ENCODE measurements around the gene KRT7. TPM values are rescaled to one million over a fixed set of nuclear protein-coding genes. Genes with fewer than 3 reads are reported as not detected.

KRT7 gene
- total RNA-seq, 1 experiment from 2014 or later: 10.0 TPM

DNA sequence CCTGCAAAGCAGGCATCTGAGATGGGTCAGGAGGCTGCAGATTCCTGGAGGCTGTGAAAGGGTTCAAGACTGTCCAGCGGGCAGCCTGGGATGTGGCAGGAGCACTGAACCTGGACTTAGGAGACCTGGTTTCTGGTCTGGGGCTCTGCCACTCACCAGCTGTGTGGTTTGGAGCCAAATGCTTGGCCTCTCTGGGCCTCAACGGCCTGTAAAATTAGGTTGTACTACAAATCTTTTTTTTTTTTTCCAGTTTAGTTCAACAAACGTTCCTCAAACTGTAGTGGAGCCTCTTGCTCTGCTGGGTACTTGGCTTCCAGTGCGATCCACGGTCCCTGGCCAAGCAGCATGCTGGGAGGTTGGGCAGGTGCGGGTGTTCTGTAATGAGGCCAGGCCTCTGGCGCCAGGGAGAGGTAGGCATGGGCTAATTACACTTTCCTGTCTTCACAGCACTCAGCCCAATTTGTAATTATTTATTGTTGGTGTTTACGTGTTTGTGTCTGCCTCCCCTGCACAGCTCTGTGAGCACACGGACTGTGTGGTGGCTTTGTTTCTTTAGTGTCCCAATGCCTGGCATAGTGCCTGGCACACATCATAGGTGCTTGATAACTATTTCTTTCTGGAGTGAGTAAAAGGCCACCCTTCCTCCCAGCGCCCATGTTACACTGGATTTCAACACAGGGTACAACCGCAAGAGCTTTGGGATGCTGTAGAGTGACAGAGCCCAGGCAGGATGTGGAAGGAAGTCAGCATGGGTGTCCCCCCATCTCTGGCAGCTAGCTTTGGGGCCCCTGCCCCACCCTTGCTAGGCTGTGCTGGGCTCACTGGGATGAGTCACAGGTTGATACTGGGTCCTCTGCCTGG is 35.4 kb upstream of the KRT7 start:
- Histone ChIP-seq H3K79me2 (ENCODE audit: insufficient read depth, low read length) (no peaks in the 10 kb centered on the region), H3K14ac (ENCODE audit: insufficient read depth, low read length) (no peak overlapping the region; the same call in 1 of the 2 replicates), H3K4ac (ENCODE audit: low read depth, low read length) (no peak overlapping the region), H3K23ac (ENCODE audit: insufficient read length, low read depth, low read length) (no peak overlapping the region), H3T11ph (ENCODE audit: low read length) (no peak overlapping the region), H3K9me3 (ENCODE audit: control insufficient read depth, low read depth, low read length) (no peaks in the 10 kb centered on the region), H2BK15ac (ENCODE audit: low read depth, low read length) (no peak overlapping the region), H3K18ac (ENCODE audit: insufficient read length, low read depth, low read length) (no peak overlapping the region), H3K79me1 (ENCODE audit: insufficient read depth, low read depth, low read length, poor library complexity, severe bottlenecking) (no peaks in the 10 kb centered on the region), H3K4me1 (ENCODE audit: insufficient read depth, low read length) (peaks cover 2% of the 10 kb centered on the region; the same call in 1 of the 2 replicates), H2BK12ac (ENCODE audit: insufficient read length, low read depth, low read length) (no peak overlapping the region), H2BK5ac (ENCODE audit: insufficient read length, low read length) (no peak overlapping the region), H4K20me1 (ENCODE audit: control insufficient read depth, insufficient read depth, insufficient read length) (no peaks in the 10 kb centered on the region), H2AFZ (ENCODE audit: low read length) (no peak overlapping the region), H4K8ac (replicated peaks; ENCODE audit: insufficient read length, low read depth, low read length) (no peak overlapping the region), H4K91ac (ENCODE audit: insufficient read length, low read depth, low read length) (no peak overlapping the region), H2BK120ac (ENCODE audit: low read depth, low read length, poor library complexity, severe bottlenecking) (no peak overlapping the region), H3K4me2 (ENCODE audit: insufficient read depth, insufficient read length, low read length) (no peak overlapping the region), H3K23me2 (ENCODE audit: insufficient read length, low read depth, low read length, poor library complexity, severe bottlenecking) (no peaks in the 10 kb centered on the region), H3K9ac (ENCODE audit: extremely low read depth, insufficient read length, low read length) (no peak overlapping the region), H4K5ac (ENCODE audit: insufficient read length, low read depth, low read length) (no peak overlapping the region), H2BK20ac (ENCODE audit: low read depth, low read length, poor library complexity, severe bottlenecking) (no peak overlapping the region), H2AK5ac (ENCODE audit: insufficient read length, low read length) (no peak overlapping the region), H3K27me3 (ENCODE audit: insufficient read depth, low read length) (no peaks in the 10 kb centered on the region), H3K27ac (ENCODE audit: insufficient read length, low read depth, low read length) (no peak overlapping the region), H3K56ac (ENCODE audit: insufficient read length, low read depth, low read length) (no peak overlapping the region)
- Mint-ChIP-seq H3K27ac (peak overlapping the region in 1 of 3 experiments; percentile 48; a peak in 1 of 7 replicates), H3K36me3 (ENCODE audit: insufficient read depth in 1 of 3, low read depth in 3 of 3) (no peaks in the 10 kb centered on the region; a peak in 1 of 7 replicates), H3K27me3 (ENCODE audit: low read depth) (peaks cover 1% of the 10 kb centered on the region), H3K4me3 (no peak overlapping the region), H3K9me3 (no peaks in the 10 kb centered on the region), H3K4me1 (peaks cover 17 to 45% of the 10 kb centered on the region in 2 experiments)
- TF ChIP-seq, protein P1, sequence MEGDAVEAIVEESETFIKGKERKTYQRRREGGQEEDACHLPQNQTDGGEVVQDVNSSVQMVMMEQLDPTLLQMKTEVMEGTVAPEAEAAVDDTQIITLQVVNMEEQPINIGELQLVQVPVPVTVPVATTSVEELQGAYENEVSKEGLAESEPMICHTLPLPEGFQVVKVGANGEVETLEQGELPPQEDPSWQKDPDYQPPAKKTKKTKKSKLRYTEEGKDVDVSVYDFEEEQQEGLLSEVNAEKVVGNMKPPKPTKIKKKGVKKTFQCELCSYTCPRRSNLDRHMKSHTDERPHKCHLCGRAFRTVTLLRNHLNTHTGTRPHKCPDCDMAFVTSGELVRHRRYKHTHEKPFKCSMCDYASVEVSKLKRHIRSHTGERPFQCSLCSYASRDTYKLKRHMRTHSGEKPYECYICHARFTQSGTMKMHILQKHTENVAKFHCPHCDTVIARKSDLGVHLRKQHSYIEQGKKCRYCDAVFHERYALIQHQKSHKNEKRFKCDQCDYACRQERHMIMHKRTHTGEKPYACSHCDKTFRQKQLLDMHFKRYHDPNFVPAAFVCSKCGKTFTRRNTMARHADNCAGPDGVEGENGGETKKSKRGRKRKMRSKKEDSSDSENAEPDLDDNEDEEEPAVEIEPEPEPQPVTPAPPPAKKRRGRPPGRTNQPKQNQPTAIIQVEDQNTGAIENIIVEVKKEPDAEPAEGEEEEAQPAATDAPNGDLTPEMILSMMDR (conservative IDR thresholded peaks at IDR 0.05): no peak
- WGBS (ENCODE audit: extremely low coverage, insufficient read length, low lambda C conversion rate): no CpG with 5 or more reads among the region's 11 CpGs
- no peak for DNase-seq
